Stimulated activated CD4-positive, alpha-beta T cell treated with anti-CD3 and anti-CD28 coated beads, Interleukin-12 subunit alpha, Interleukin-12 subunit beta, amount 100 ng/mL, for 24 hours (primary cell): ENCODE results near the gene PAQR9.

ENCODE experiments used
- DNase-seq, 2 experiments: peaks; one replicate each; pipeline ENCODE4 v3.0.0-alpha.2; 2020; ENCODE audit warnings: low read depth in 2 of 2

The PAQR9 gene

GRCh38 chr3:142916605-142917004, 46.9 kb downstream of the PAQR9 start:
- no peak for DNase-seq

- DNase-seq = no peak
Observed at GRCh38 chr3:142915636-142916035, 47.8 kb downstream of the PAQR9 start.

GRCh38 chr3:142914286-142914811, 49.1 kb downstream of the PAQR9 start:
- DNase-seq = no peak

- no peak for DNase-seq
Observed at GRCh38 chr3:142913432-142913831, 50.0 kb downstream of the PAQR9 start.

GRCh38 chr3:142912402-142913172, 50.9 kb downstream of the PAQR9 start:
- no peak for DNase-seq
